ENCODE data around the gene LRTM2.

DNA sequence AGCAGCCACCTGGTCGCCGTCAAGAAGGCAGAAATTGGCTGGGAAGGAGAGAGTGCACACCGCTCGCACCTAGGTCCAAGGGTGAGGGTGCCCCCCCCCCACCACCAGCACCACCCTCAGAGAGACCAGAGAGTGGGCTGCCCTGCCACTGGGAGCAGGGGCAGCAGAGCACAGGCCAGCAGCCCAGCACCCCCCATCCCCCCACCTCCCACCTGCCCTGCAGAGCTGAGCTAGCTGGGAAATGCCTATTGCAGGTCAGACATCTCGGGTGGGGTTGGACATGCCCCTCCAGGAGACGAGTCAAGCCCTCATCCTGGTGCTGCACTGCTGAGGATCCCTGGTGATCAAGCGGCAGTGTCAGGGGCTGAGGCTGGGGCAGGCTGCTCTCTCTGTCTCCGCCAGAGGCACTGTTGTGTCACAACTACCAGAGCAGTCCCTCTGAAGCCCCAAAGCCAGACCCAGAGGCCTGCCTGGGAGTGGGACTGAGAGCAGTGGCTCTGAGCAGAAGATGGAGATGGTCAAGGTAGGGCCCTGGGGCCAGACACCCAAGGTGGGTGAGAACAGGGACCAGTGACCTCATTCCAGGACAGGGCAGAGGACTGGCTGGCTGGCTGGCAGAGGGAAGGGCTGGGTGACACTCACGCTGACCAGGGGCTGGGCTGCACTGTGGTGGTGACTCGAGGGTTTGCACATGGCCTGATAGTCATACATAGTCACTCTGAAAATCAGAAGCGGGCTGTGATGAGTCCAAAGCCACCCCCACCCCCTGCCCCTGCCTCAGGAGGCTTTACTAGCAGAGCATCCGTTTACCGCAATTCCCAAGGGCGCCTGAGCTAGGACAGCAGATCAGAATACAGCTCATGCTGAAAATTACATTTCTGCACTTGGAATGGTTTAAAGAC, 19.7 kb upstream of the LRTM2 start:
- TF ChIP-seq, protein P1, sequence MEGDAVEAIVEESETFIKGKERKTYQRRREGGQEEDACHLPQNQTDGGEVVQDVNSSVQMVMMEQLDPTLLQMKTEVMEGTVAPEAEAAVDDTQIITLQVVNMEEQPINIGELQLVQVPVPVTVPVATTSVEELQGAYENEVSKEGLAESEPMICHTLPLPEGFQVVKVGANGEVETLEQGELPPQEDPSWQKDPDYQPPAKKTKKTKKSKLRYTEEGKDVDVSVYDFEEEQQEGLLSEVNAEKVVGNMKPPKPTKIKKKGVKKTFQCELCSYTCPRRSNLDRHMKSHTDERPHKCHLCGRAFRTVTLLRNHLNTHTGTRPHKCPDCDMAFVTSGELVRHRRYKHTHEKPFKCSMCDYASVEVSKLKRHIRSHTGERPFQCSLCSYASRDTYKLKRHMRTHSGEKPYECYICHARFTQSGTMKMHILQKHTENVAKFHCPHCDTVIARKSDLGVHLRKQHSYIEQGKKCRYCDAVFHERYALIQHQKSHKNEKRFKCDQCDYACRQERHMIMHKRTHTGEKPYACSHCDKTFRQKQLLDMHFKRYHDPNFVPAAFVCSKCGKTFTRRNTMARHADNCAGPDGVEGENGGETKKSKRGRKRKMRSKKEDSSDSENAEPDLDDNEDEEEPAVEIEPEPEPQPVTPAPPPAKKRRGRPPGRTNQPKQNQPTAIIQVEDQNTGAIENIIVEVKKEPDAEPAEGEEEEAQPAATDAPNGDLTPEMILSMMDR (conservative IDR thresholded peaks at IDR 0.05): no peak; the same call in 1 of the 2 replicates
- TF ChIP-seq EZH2 (IDR thresholded peaks at IDR 0.05; ENCODE audit: low read depth): no peak

All from PC-9 (cell line).